Gastrocnemius medialis (tissue), 4 donors: ENCODE measurements around the gene DUSP2. TPM values are rescaled to one million over a fixed set of nuclear protein-coding genes. Genes with fewer than 3 reads are reported as not detected.
"Not testable (repeated sequence)": the region's sequence is repeated elsewhere in the genome, so short reads cannot be mapped to it uniquely, and the experiment has no call there.

ENCODE experiments used
- ATAC-seq, 2 donors: fragments of 150-250 bp; one replicate each; pipeline ENCODE4 v1.9.1; 2016
- DNase-seq, 2 donors: peaks; one replicate each; pipeline ENCODE4 v3.0.0-alpha.2; 2019
- H3K27ac ChIP-seq, 4 donors: fragments of 200-600 bp; sonication (generic); 1 replicate in 1 of 4; 2 replicates in 3 of 4; pipeline ENCODE4 v1.5.1; 2016 to 2018; ENCODE audit warnings: mild to moderate bottlenecking in 2 of 4, moderate library complexity in 1 of 4
- H3K27me3 ChIP-seq, 3 donors: fragments of 200-600 bp; sonication (generic) in 2 of 3; 1 replicate in 1 of 3; 2 replicates in 2 of 3; pipeline versions ENCODE4 v1.5.1 to v1.6.0; 2016 to 2019; ENCODE audit warnings: mild to moderate bottlenecking in 1 of 3, moderate library complexity in 1 of 3
- H3K36me3 ChIP-seq, 2 donors: fragments of 200-600 bp; sonication (generic) in 1 of 2; one replicate each; pipeline ENCODE4 v1.5.1; 2017 to 2018
- H3K4me1 ChIP-seq, 2 donors: fragments of 200-600 bp; sonication (generic) in 1 of 2; one replicate each; pipeline ENCODE4 v1.5.1; 2016 to 2017; ENCODE audit warnings: mild to moderate bottlenecking in 2 of 2
- H3K4me3 ChIP-seq, 4 donors: fragments of 200-600 bp; sonication (generic) in 3 of 4; 1 replicate in 1 of 4; 2 replicates in 3 of 4; pipeline ENCODE4 v1.5.1; 2016 to 2019; ENCODE audit warnings: mild to moderate bottlenecking in 2 of 4
- H3K9me3 ChIP-seq, 3 donors: fragments of 200-600 bp; sonication (generic) in 2 of 3; 1 replicate in 1 of 3; 2 replicates in 2 of 3; pipeline ENCODE4 v1.5.1; 2016 to 2019
- CTCF ChIP-seq, 5 experiments: fragments of 450-650 bp in 3 of 5; fragments of 200-600 bp in 2 of 5; sonication (generic) in 2 of 5; IDR thresholded peaks in 4 of 5; conservative IDR thresholded peaks in 1 of 5; 1 replicate in 4 of 5; 2 replicates in 1 of 5; pipeline ENCODE4 v1.5.1; 2016 to 2019; ENCODE audit warnings: antibody characterized with exemption in 5 of 5, mild to moderate bottlenecking in 3 of 5, moderate library complexity in 3 of 5
- POLR2A ChIP-seq, 2 donors: fragments of 450-650 bp; IDR thresholded peaks; one replicate each; pipeline ENCODE4 v1.6.1; 2017; ENCODE audit warnings: antibody characterized with exemption in 2 of 2, mild to moderate bottlenecking in 2 of 2, moderate library complexity in 2 of 2
- in situ Hi-C, 4 donors: fragments of 200-750 bp; cut with MboI; loops; one replicate each; pipeline versions ENCODE4 v1.15.0 to v1.8.0; 2017; ENCODE audit warnings: low sequenced_read_pairs in 4 of 4
- intact Hi-C: fragments of 100-400 bp; cut with DNase I; formaldehyde crosslinking; loops from one replicate; pipeline ENCODE4 v1.15.1; 2023; ENCODE audit warnings: low total_unique reads
- total RNA-seq, 4 donors: library from RNA; depleted of rRNA; stranded (reverse); fragments of >200 nt; gene quantifications; one replicate each; pipeline versions ENCODE4 v1.1.0 to v1.2.3, GENCODE V29; 2016

The DUSP2 gene
- total RNA-seq, 4 donors from 2014 or later, result 1.6 to 4.0 (median 2.9) TPM

GRCh38 chr2:96144481-96145035, 682 bp downstream of the DUSP2 start:
- DNase-seq, result no peak
- intact Hi-C loops, result loop anchor here (2.0 kb wide), 3 partner anchors 30 to 116 kb away; partner anchors contain the start of gene STARD7
- peak overlapping the region; percentile 44 to 71 (median 58) for H3K4me3 ChIP-seq
- peak overlapping the region; percentile 67 to 77 (median 70) for H3K27ac ChIP-seq
- H3K36me3 ChIP-seq, result no peaks in the 10 kb centered on the region
- TF ChIP-seq CTCF (IDR thresholded peaks at IDR 0.05 in 4 of 5, conservative IDR thresholded peaks at IDR 0.05 in 1 of 5), result no peak
- no peak for TF ChIP-seq POLR2A (IDR thresholded peaks at IDR 0.05)
- H3K9me3 ChIP-seq, result no peaks in the 10 kb centered on the region
- peaks cover 0 to 7% of the 10 kb centered on the region in 2 donors for H3K4me1 ChIP-seq
- no peak for ATAC-seq
- no peaks in the 10 kb centered on the region for H3K27me3 ChIP-seq
- in situ Hi-C loops, result loop anchor here in 2 of 4 donors (25.0 kb wide), 2 partner anchors 118 to 368 kb away; partner anchors contain the start of genes CIAO1 (in 1 of the 2), NEURL3 (in 1 of the 2) and TMEM127 (in 1 of the 2)

- DNase-seq (no peak), ATAC-seq (no peak)
- H3K4me1 ChIP-seq, result peaks cover 0 to 7% of the 10 kb centered on the region in 2 donors
- no peaks in the 10 kb centered on the region for H3K36me3 ChIP-seq
- TF ChIP-seq CTCF (IDR thresholded peaks at IDR 0.05 in 4 of 5, conservative IDR thresholded peaks at IDR 0.05 in 1 of 5), result no peak
- TF ChIP-seq POLR2A (IDR thresholded peaks at IDR 0.05), result no peak
- no peaks in the 10 kb centered on the region for H3K27me3 ChIP-seq
- peak overlapping the region in 1 of 4 donors; percentile 67 for H3K27ac ChIP-seq
- intact Hi-C loops, result loop anchor here (2.0 kb wide), 3 partner anchors 31 to 117 kb away; partner anchors contain the start of gene STARD7
- in situ Hi-C loops, result loop anchor here in 2 of 4 donors (25.0 kb wide), 2 partner anchors 118 to 368 kb away; partner anchors contain the start of genes CIAO1 (in 1 of the 2), NEURL3 (in 1 of the 2) and TMEM127 (in 1 of the 2)
- H3K9me3 ChIP-seq, result no peaks in the 10 kb centered on the region
- H3K4me3 ChIP-seq, result peak overlapping the region in 2 of 4 donors; percentile 44 to 55
These were observed 1.3 kb downstream of the DUSP2 start for GRCh38 chr2:96143848-96144480.

GRCh38 chr2:96143231-96143847, 1.9 kb downstream of the DUSP2 start:
- Histone ChIP-seq H3K27ac (no peak overlapping the region), H3K27me3 (no peaks in the 10 kb centered on the region), H3K4me1 (peaks cover 0 to 7% of the 10 kb centered on the region in 2 donors), H3K9me3 (no peaks in the 10 kb centered on the region), H3K36me3 (no peaks in the 10 kb centered on the region), H3K4me3 (no peak overlapping the region)
- no peak for TF ChIP-seq CTCF (IDR thresholded peaks at IDR 0.05 in 4 of 5, conservative IDR thresholded peaks at IDR 0.05 in 1 of 5)
- DNase-seq (no peak), ATAC-seq (no peak)
- in situ Hi-C loops (loop anchor here in 2 of 4 donors (25.0 kb wide), 2 partner anchors 119 to 369 kb away; partner anchors contain the start of genes CIAO1 (in 1 of the 2), NEURL3 (in 1 of the 2) and TMEM127 (in 1 of the 2)), intact Hi-C loops (no loop called here)

- DNase-seq (no peak), ATAC-seq (no peak)
- TF ChIP-seq CTCF (IDR thresholded peaks at IDR 0.05 in 4 of 5, conservative IDR thresholded peaks at IDR 0.05 in 1 of 5) (no peak), POLR2A (IDR thresholded peaks at IDR 0.05) (no peak)
- Histone ChIP-seq H3K9me3 (no peaks in the 10 kb centered on the region), H3K4me3 (no peak overlapping the region), H3K36me3 (no peaks in the 10 kb centered on the region), H3K27ac (no peak overlapping the region), H3K4me1 (peaks cover 0 to 7% of the 10 kb centered on the region in 2 donors), H3K27me3 (no peaks in the 10 kb centered on the region)
- intact Hi-C loops (no loop called here), in situ Hi-C loops (loop anchor here in 2 of 4 donors (25.0 kb wide), 2 partner anchors 120 to 370 kb away; partner anchors contain the start of genes CIAO1 (in 1 of the 2), NEURL3 (in 1 of the 2) and TMEM127 (in 1 of the 2))
These were observed 2.8 kb downstream of the DUSP2 start for GRCh38 chr2:96142217-96143113.

- H3K4me3 ChIP-seq, H3K9me3 ChIP-seq, ATAC-seq, H3K27ac ChIP-seq, H3K27me3 ChIP-seq, H3K4me1 ChIP-seq, H3K36me3 ChIP-seq, intact Hi-C loops, DNase-seq: not testable (repeated sequence)
- in situ Hi-C loops, result loop anchor here in 2 of 4 donors (25.0 kb wide), 2 partner anchors 121 to 371 kb away; partner anchors contain the start of genes CIAO1 (in 1 of the 2), NEURL3 (in 1 of the 2) and TMEM127 (in 1 of the 2)
These were observed 3.6 kb downstream of the DUSP2 start for GRCh38 chr2:96141624-96141967.
